H1 (cell line): ENCODE data around the gene BIN1. TPM values are rescaled to one million over a fixed set of nuclear protein-coding genes. Genes with fewer than 3 reads are reported as not detected.

Source experiments
- polyA plus RNA-seq, 7 experiments: library from polyadenylated mRNA; depleted of rRNA in 3 of 7; stranded (reverse) in 5 of 7; unstranded in 2 of 7; fragments of >200 nt in 5 of 7; fragments of 200-250 nt in 2 of 7; gene quantifications; 1 replicate in 5 of 7; 2 replicates in 1 of 7; 4 replicates in 1 of 7; pipeline versions ENCODE4 v1.2.1 to v1.2.3, GENCODE V29; 2011 to 2013; ENCODE audit warnings: missing spikeins in 2 of 7, mixed read lengths in 2 of 7
- total RNA-seq: library from RNA; stranded (reverse); fragmentation: NEBNext Ultra II Directional; extraction: Animal tissue kit (Norgen Biotek cat#: 25700); gene quantifications from 2 replicates; pipeline ENCODE4 v1.2.1, GENCODE V29; 2021
- TF ChIP-seq, protein P1 (sequence below), 3 experiments: IDR thresholded peaks; 1 replicate in 2 of 3; 2 replicates in 1 of 3; pipeline versions ENCODE4 v1.5.1 to v1.6.1; 2011; ENCODE audit warnings: low read length in 3 of 3, mild to moderate bottlenecking in 3 of 3, inconsistent platforms in 2 of 3, low read depth in 1 of 3, moderate library complexity in 1 of 3; ENCODE audit not compliant: insufficient read depth in 1 of 3; ENCODE audit errors: control extremely low read depth in 1 of 3

The BIN1 gene
- total and polyA plus RNA-seq, 2 of the 8 experiments (the other 6 are each of a cell fraction or from before 2014, with no cell fraction given): 23.6 to 35.6 TPM

DNA sequence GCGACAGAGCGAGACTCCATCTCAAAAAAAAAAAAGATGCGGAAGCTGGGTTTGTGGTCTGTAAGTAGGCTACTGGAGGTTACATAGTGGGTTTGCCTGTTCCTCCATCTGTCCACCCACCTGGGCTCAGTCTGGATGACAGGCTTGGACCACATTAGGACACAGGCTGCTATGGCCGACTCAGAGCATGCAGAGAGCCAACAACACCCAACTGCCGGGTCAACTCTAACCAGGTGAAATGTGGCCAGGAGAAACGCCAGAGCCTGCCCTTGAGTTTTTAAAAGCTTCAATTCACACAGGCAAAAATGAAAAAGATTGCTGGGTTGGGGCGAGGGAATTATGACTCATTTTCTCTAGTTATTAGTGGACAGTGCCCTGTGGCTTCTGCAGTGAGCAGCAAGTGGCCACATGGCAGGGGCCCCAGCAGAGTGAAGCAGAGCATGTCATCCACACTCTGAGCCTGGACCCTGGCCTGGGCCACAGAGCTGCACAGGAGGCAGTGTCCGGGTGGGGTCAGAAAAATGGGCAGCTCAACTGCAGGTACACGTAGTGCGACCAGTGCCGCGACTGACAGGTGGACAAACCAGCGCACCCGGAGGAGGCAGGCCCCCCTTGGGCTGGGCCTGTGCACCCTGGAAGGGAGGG lies 67.4 kb downstream of the BIN1 start (continued):
- TF ChIP-seq, protein P1, sequence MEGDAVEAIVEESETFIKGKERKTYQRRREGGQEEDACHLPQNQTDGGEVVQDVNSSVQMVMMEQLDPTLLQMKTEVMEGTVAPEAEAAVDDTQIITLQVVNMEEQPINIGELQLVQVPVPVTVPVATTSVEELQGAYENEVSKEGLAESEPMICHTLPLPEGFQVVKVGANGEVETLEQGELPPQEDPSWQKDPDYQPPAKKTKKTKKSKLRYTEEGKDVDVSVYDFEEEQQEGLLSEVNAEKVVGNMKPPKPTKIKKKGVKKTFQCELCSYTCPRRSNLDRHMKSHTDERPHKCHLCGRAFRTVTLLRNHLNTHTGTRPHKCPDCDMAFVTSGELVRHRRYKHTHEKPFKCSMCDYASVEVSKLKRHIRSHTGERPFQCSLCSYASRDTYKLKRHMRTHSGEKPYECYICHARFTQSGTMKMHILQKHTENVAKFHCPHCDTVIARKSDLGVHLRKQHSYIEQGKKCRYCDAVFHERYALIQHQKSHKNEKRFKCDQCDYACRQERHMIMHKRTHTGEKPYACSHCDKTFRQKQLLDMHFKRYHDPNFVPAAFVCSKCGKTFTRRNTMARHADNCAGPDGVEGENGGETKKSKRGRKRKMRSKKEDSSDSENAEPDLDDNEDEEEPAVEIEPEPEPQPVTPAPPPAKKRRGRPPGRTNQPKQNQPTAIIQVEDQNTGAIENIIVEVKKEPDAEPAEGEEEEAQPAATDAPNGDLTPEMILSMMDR (IDR thresholded peaks at IDR 0.05; ENCODE audit: control extremely low read depth in 1 of 3, insufficient read depth in 1 of 3, low read depth in 1 of 3, low read length in 3 of 3): no peak
